Body of pancreas (tissue), 4 donors: ENCODE measurements around the gene EML6. TPM values are rescaled to one million over a fixed set of nuclear protein-coding genes. Genes with fewer than 3 reads are reported as not detected.

Source experiments
- ATAC-seq: fragments of 150-250 bp; one replicate; pipeline ENCODE4 v1.9.1; 2016
- DNase-seq, 4 donors: peaks; one replicate each; pipeline ENCODE4 v3.0.0-alpha.2; 2019
- H3K27ac ChIP-seq, 4 donors: fragments of 200-600 bp; sonication (generic); 1 replicate in 3 of 4; 2 replicates in 1 of 4; pipeline versions ENCODE4 v1.5.1 to v1.6.1; 2016 to 2019; ENCODE audit warnings: mild to moderate bottlenecking in 1 of 4, mixed read lengths in 1 of 4, moderate library complexity in 1 of 4
- H3K27me3 ChIP-seq, 2 donors: fragments of 200-600 bp; sonication (generic); one replicate each; pipeline ENCODE4 v1.6.0; 2016; ENCODE audit warnings: mild to moderate bottlenecking in 1 of 2
- H3K36me3 ChIP-seq, 2 donors: fragments of 200-600 bp; sonication (generic); replicated peaks in 1 of 2; 2 replicates each; pipeline ENCODE4 v1.5.1; 2016; ENCODE audit warnings: low read depth in 2 of 2; ENCODE audit not compliant: insufficient read depth in 1 of 2
- H3K4me1 ChIP-seq: fragments of 200-600 bp; sonication (generic); one replicate; pipeline ENCODE4 v1.6.0; 2016
- H3K4me3 ChIP-seq, 2 donors: fragments of 200-600 bp; sonication (generic); 1 replicate in 1 of 2; 2 replicates in 1 of 2; pipeline ENCODE4 v1.5.1; 2016 to 2019
- H3K9me3 ChIP-seq, 3 donors: fragments of 200-600 bp; sonication (generic); 1 replicate in 2 of 3; 2 replicates in 1 of 3; pipeline ENCODE4 v1.5.1; 2016
- CTCF ChIP-seq, 7 experiments: fragments of 450-650 bp in 4 of 7; fragments of 200-600 bp in 3 of 7; sonication (generic) in 3 of 7; IDR thresholded peaks; one replicate each; pipeline ENCODE4 v1.5.1; 2016 to 2019; ENCODE audit warnings: antibody characterized with exemption in 7 of 7
- POLR2A ChIP-seq, 3 donors: fragments of 450-650 bp; IDR thresholded peaks; one replicate each; pipeline ENCODE4 v1.6.1; 2016; ENCODE audit warnings: antibody characterized with exemption in 3 of 3, mild to moderate bottlenecking in 2 of 3
- WGBS, 2 donors: methylation state at CpG; one replicate each; pipeline ENCODE4 v1.1.5; 2017; 5-methylcytosine and 5-hydroxymethylcytosine counted together
- intact Hi-C: fragments of 100-400 bp; cut with DNase I; formaldehyde crosslinking; loops from one replicate; pipeline ENCODE4 v1.15.1; 2023
- total RNA-seq, 2 donors: library from RNA; depleted of rRNA; stranded (reverse); fragments of >200 nt; gene quantifications; one replicate each; pipeline ENCODE4 v1.1.0, GENCODE V29; 2016

Gene EML6
- total RNA-seq, 2 donors from 2014 or later, result 2.3 to 2.6 TPM

GRCh38 chr2:54858021-54858681 lies 134.7 kb downstream of the EML6 start:
- ATAC-seq (no peak), DNase-seq (no peak)
- Histone ChIP-seq H3K27ac (no peak overlapping the region), H3K9me3 (no peaks in the 10 kb centered on the region), H3K4me1 (no peaks in the 10 kb centered on the region), H3K27me3 (no peaks in the 10 kb centered on the region), H3K4me3 (no peak overlapping the region), H3K36me3 (no peaks in the 10 kb centered on the region)
- intact Hi-C loops, result no loop called here
- TF ChIP-seq POLR2A (IDR thresholded peaks at IDR 0.05) (no peak), CTCF (IDR thresholded peaks at IDR 0.05) (no peak)
- WGBS, 2 donors, result 76 to 87% methylated on average over 3 of the region's 3 CpGs

- Histone ChIP-seq H3K27ac (no peak overlapping the region), H3K36me3 (no peaks in the 10 kb centered on the region), H3K4me3 (no peak overlapping the region), H3K27me3 (no peaks in the 10 kb centered on the region), H3K9me3 (no peaks in the 10 kb centered on the region), H3K4me1 (no peaks in the 10 kb centered on the region)
- intact Hi-C loops, result no loop called here
- no peak for TF ChIP-seq CTCF (IDR thresholded peaks at IDR 0.05)
- TF ChIP-seq POLR2A (IDR thresholded peaks at IDR 0.05), result no peak
- DNase-seq (no peak), ATAC-seq (no peak)
- WGBS, 2 donors, result 76 to 86% methylated on average over 3 of the region's 3 CpGs
Observed at GRCh38 chr2:54859416-54859815, 136.0 kb downstream of the EML6 start.

- intact Hi-C loops, result no loop called here
- WGBS, 2 donors, result 89 to 95% methylated on average over 6 to 7 of the region's 7 CpGs
- Histone ChIP-seq H3K4me1 (no peaks in the 10 kb centered on the region), H3K9me3 (no peaks in the 10 kb centered on the region), H3K4me3 (no peak overlapping the region), H3K36me3 (no peaks in the 10 kb centered on the region), H3K27ac (no peak overlapping the region), H3K27me3 (no peaks in the 10 kb centered on the region)
- no peak for ATAC-seq
- TF ChIP-seq POLR2A (IDR thresholded peaks at IDR 0.05) (no peak), CTCF (IDR thresholded peaks at IDR 0.05) (no peak)
- DNase-seq, result no peak
Observed at GRCh38 chr2:54859997-54860701, 136.7 kb downstream of the EML6 start.

- WGBS, 2 donors, result 96 to 99% methylated on average over 4 of the region's 4 CpGs
- no peak overlapping the region for H3K27ac ChIP-seq
- TF ChIP-seq POLR2A (IDR thresholded peaks at IDR 0.05), result no peak
- TF ChIP-seq CTCF (IDR thresholded peaks at IDR 0.05), result no peak
- no peak for DNase-seq
- H3K4me3 ChIP-seq, result no peak overlapping the region
- no peaks in the 10 kb centered on the region for H3K27me3 ChIP-seq
- no peaks in the 10 kb centered on the region for H3K9me3 ChIP-seq
- intact Hi-C loops, result no loop called here
- H3K36me3 ChIP-seq, result no peaks in the 10 kb centered on the region
- no peaks in the 10 kb centered on the region for H3K4me1 ChIP-seq
- ATAC-seq, result no peak
Observed at GRCh38 chr2:54862229-54862628, 138.8 kb downstream of the EML6 start.

- intact Hi-C loops, result no loop called here
- DNase-seq (no peak), ATAC-seq (no peak)
- no peaks in the 10 kb centered on the region for H3K9me3 ChIP-seq
- no peaks in the 10 kb centered on the region for H3K27me3 ChIP-seq
- no peaks in the 10 kb centered on the region for H3K4me1 ChIP-seq
- no peak overlapping the region for H3K4me3 ChIP-seq
- WGBS, 2 donors, result 94% methylated on average over 2 of the region's 2 CpGs
- no peak for TF ChIP-seq POLR2A (IDR thresholded peaks at IDR 0.05)
- no peak for TF ChIP-seq CTCF (IDR thresholded peaks at IDR 0.05)
- H3K36me3 ChIP-seq, result no peaks in the 10 kb centered on the region
- no peak overlapping the region for H3K27ac ChIP-seq
Observed at GRCh38 chr2:54862742-54863141, 139.3 kb downstream of the EML6 start.
